Peyer's patch (tissue), 4 donors: Measurements from ENCODE around the gene SURF2.

Experiments used
- POLR2A ChIP-seq, 2 donors: fragments of 450-650 bp; IDR thresholded peaks; one replicate each; pipeline ENCODE4 v1.5.1; 2017; ENCODE audit warnings: antibody characterized with exemption in 2 of 2, mild to moderate bottlenecking in 2 of 2, moderate library complexity in 2 of 2
- TF ChIP-seq, protein P1 (sequence below), 6 experiments: fragments of 450-650 bp in 4 of 6; fragments of 200-600 bp in 2 of 6; sonication (generic) in 1 of 6; IDR thresholded peaks; one replicate each; pipeline ENCODE4 v1.5.1; 2017 to 2019; ENCODE audit warnings: antibody characterized with exemption in 6 of 6, mild to moderate bottlenecking in 3 of 6, moderate library complexity in 1 of 6

- TF ChIP-seq, protein P1, sequence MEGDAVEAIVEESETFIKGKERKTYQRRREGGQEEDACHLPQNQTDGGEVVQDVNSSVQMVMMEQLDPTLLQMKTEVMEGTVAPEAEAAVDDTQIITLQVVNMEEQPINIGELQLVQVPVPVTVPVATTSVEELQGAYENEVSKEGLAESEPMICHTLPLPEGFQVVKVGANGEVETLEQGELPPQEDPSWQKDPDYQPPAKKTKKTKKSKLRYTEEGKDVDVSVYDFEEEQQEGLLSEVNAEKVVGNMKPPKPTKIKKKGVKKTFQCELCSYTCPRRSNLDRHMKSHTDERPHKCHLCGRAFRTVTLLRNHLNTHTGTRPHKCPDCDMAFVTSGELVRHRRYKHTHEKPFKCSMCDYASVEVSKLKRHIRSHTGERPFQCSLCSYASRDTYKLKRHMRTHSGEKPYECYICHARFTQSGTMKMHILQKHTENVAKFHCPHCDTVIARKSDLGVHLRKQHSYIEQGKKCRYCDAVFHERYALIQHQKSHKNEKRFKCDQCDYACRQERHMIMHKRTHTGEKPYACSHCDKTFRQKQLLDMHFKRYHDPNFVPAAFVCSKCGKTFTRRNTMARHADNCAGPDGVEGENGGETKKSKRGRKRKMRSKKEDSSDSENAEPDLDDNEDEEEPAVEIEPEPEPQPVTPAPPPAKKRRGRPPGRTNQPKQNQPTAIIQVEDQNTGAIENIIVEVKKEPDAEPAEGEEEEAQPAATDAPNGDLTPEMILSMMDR (IDR thresholded peaks at IDR 0.05) = no peak
- TF ChIP-seq POLR2A (IDR thresholded peaks at IDR 0.05) = no peak
Measured at GRCh38 chr9:133355881-133356357, 431 bp upstream of the SURF2 start.
